GM12878 (cell line): ENCODE results near the gene HSFX3.

Experiments
- ATF7 ChIP-seq: fragments of 450-650 bp; IDR thresholded peaks from 2 replicates; pipeline ENCODE4 v1.6.1; 2016; ENCODE audit warnings: low read depth, mild to moderate bottlenecking
- BMI1 ChIP-seq: fragments of 450-650 bp; IDR thresholded peaks from 2 replicates; pipeline ENCODE4 v1.6.1; 2016; ENCODE audit warnings: mild to moderate bottlenecking, moderate library complexity, borderline replicate concordance
- CREB1 ChIP-seq: IDR thresholded peaks from 2 replicates; pipeline ENCODE4 v1.6.1; 2012; ENCODE audit warnings: low read depth, mild to moderate bottlenecking, inconsistent platforms
- CTCF ChIP-seq, 3 experiments: IDR thresholded peaks in 2 of 3; conservative IDR thresholded peaks in 1 of 3; 2 replicates each; pipeline ENCODE4 v1.5.1; 2011; ENCODE audit warnings: low read depth in 3 of 3, low read length in 3 of 3, mild to moderate bottlenecking in 3 of 3, control low read depth in 2 of 3, moderate library complexity in 2 of 3, inconsistent platforms in 1 of 3, mixed read lengths in 1 of 3; ENCODE audit not compliant: control insufficient read depth in 2 of 3, insufficient read depth in 1 of 3; ENCODE audit errors: extremely low read depth in 1 of 3
- ETV6 ChIP-seq, 2 experiments: fragments of 450-650 bp in 1 of 2; IDR thresholded peaks in 1 of 2; conservative IDR thresholded peaks in 1 of 2; 2 replicates each; pipeline ENCODE4 v1.6.1; 2014; ENCODE audit warnings: antibody characterized with exemption in 1 of 2, borderline replicate concordance in 1 of 2, low read depth in 1 of 2, mild to moderate bottlenecking in 1 of 2, moderate library complexity in 1 of 2
- EZH2 ChIP-seq: IDR thresholded peaks from 2 replicates; pipeline ENCODE4 v1.6.1; 2012; ENCODE audit warnings: low read depth, mild to moderate bottlenecking, control low read depth, inconsistent platforms, low read length, borderline replicate concordance; ENCODE audit not compliant: control insufficient read depth
- POLR2AphosphoS5 ChIP-seq: IDR thresholded peaks from 2 replicates; pipeline ENCODE4 v1.6.1; 2011; ENCODE audit warnings: mild to moderate bottlenecking, low read length, inconsistent platforms
- RCOR1 ChIP-seq: conservative IDR thresholded peaks from 2 replicates; pipeline ENCODE4 v1.6.1; 2012; ENCODE audit warnings: low read depth, low read length, improper control_type of control experiment
- TARDBP ChIP-seq: IDR thresholded peaks from 2 replicates; pipeline ENCODE4 v1.6.1; 2016; ENCODE audit warnings: borderline replicate concordance
- ZNF24 ChIP-seq: fragments of 450-650 bp; IDR thresholded peaks from 2 replicates; pipeline ENCODE4 v1.6.1; 2017; ENCODE audit warnings: antibody characterized with exemption, mild to moderate bottlenecking

GRCh38 chrX:149541521-149542047 is 8.1 kb downstream of the HSFX3 start:
- TF ChIP-seq CREB1: no peak
- no peak for TF ChIP-seq CTCF (IDR thresholded peaks at IDR 0.05 in 2 of 3, conservative IDR thresholded peaks at IDR 0.05 in 1 of 3; ENCODE audit: control insufficient read depth in 2 of 3, extremely low read depth in 1 of 3, insufficient read depth in 1 of 3, low read depth in 3 of 3, low read length in 3 of 3)
- no peak for TF ChIP-seq POLR2AphosphoS5
- TF ChIP-seq ATF7: no peak
- TF ChIP-seq ETV6 (conservative IDR thresholded peaks at IDR 0.05 in 1 of 2, IDR thresholded peaks at IDR 0.05 in 1 of 2; ENCODE audit: borderline replicate concordance in 1 of 2, low read depth in 1 of 2): no peak
- no peak for TF ChIP-seq TARDBP
- no peak for TF ChIP-seq RCOR1
- TF ChIP-seq BMI1: no peak
- TF ChIP-seq EZH2: no peak
- TF ChIP-seq ZNF24: no peak
